Caki2 (cell line): ENCODE data around the gene KIF3B. TPM values are rescaled to one million over a fixed set of nuclear protein-coding genes. Genes with fewer than 3 reads are reported as not detected.
"Not testable (repeated sequence)": the region's sequence is repeated elsewhere in the genome, so short reads cannot be mapped to it uniquely, and the experiment has no call there.

Experiments used
- DNase-seq: peaks from one replicate; pipeline ENCODE4 v3.0.0-alpha.2; 2015; ENCODE audit warnings: low read depth
- in situ Hi-C: cut with HindIII; loops from 2 replicates; pipeline ENCODE4 v1.10.0; 2016; ENCODE audit warnings: low sequenced_read_pairs, low pct_unique_long_range_greater_than_20kb, mixed read lengths
- total RNA-seq: library from RNA; depleted of rRNA; stranded (reverse); fragments of >200 nt; shearing (Covaris generic); gene quantifications from 2 replicates; pipeline ENCODE4 v1.2.3, GENCODE V29; 2014; ENCODE audit warnings: low replicate concordance

KIF3B gene
- total RNA-seq, 1 experiment from 2014 or later = 19.3 TPM

DNA sequence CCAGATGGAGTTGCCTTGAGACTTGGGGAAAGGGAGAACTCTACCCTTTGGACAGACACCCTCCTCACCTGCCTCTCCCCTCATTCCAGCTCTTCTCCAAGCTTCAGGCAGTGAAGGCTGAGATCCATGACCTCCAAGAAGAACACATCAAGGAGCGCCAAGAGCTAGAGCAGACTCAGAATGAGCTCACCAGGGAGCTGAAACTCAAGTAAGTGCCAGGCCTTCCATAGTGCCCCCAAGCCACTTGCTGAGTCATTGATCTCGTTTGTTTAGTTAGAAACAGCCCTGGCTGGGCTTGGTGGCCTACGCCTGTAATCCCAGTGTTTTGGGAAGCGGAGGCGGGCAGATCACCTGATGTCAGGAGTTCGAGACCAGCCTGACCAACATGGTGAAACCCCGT, 39.2 kb downstream of the KIF3B start:
- in situ Hi-C loops = no loop called here
- peak; percentile 15 for DNase-seq

DNA sequence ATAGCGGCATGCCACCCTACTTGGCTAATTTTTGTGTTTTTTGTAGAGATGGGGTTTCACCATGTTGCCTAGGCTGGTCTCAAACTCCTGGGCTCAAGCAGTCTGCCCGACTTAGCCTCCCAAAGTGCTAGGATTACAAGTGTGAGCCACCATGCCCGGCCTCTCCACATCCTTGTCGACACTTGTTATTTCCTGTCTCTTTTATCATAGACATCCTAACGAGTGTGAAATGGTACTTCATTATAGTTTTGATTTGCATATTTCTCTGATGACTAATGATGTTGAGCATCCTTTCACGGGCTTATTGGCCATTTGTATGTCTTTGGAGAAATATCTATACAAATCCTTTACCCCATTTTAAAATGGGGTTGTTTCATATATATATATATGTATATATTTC, 41.6 kb downstream of the KIF3B start:
- no peak for DNase-seq
- in situ Hi-C loops = no loop called here

DNA sequence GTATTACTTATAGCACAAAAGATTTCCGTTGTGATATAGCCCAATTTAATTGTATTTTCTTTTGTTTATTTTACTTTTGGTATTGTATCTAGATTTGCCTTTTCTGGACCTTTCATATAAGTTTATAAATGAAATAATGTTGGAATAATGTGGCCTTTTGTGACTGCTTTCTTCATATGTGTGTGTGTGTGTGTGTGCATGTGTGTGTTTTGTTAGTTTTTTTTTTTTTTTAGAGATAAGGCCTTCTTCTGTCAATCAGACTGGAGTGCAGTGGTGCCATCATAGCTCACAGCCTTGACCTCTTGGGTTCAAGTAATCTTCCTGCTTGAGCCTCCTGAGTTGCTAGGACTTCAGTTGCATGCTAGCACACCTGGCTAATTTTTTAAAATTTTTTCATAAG, 42.9 kb downstream of the KIF3B start:
- no peak for DNase-seq
- in situ Hi-C loops = no loop called here

DNA sequence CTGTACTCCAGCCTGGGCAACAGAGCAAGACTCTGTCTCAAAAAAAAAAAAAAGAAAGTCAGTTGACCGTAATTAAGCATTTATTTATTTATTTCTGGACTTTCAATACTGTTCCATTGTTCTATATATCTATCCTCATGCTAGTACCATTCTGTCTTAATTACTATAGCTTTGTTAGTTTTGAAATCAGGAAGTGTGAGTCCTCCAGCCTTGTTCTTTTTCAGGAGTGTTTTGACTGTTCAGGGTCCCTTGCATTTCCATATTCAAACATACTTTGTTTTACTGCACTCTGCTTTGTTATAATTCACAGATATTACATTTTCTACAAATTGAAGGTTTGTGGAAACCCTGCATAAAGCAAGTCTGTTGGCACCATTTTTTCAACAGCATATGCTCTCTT, 43.9 kb downstream of the KIF3B start:
- in situ Hi-C loops = no loop called here
- no peak for DNase-seq

DNA sequence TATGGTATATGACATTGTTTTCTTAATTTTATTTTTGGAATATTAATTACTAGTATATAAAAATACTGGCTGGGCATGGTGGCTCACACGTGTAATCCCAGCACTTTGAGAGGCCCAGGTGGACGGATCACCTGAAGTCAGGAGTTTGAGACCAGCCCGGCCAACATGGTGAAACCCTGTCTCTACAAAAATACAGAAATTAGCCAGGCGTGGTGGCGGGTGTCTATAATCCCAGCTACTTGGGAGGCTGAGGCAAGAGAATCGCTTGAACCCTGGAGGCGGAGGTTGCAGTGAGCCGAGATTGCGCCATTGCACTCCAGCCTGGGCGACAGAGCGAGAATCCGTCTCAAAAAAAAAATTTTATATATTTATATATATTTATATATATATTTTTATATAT, 44.8 kb downstream of the KIF3B start:
- in situ Hi-C loops, DNase-seq: not testable (repeated sequence)

DNA sequence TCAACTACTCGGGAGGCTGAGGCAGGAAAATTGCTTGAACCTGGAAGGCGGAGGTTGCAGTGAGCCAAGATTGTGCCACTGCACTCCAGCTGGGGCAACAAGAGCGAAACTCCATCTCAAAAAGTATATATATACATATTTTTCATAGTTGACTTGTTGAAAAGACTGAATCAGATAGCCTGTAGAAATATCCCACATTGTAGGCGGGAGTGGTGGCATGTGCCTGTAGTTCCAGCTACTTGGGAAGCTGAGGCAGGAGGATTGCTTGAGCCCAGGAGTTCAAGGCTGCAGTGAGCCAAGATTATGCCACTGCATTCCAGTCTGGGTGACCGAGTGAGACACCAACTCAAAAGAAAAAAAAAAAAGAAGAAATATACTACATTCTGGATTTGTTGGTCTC, 46.3 kb downstream of the KIF3B start:
- DNase-seq, in situ Hi-C loops: not testable (repeated sequence)

DNA sequence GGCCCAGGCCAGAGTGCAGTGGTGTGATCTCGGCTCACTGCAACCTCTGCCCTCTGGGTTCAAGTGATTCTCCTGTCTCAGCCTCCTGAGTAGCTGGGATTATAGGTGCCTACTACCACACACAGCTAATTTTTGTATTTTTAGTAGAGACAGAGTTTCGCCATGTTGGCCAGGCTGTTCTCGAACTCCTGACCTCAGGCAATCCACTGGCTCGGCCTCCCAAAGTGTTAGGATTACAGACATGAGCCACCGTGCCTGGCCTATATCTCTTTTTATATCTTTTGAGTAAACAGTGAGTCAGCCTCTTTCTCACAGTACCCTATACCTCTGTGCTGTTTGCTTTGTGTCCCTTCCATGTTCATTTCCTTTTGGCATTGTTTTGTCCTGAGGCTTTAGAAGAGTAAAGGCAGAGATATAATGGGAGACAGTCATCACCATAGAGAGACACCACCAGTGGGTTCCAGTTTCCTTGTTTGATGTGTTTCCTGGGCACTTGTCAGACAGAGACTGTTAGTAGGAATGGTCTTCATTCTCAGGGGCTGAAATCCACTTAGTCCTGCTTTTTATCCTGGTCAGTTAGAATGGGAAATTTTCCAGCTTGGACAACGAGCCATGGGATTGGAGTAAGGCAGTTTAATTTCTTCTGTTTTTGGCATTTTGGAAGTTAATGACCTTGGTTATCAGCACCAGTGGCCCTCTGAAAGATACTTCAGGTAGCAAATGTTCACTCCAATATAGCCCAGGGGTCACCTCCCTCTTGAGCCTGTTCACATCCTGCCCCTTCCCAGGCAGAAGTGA, 48.5 kb downstream of the KIF3B start:
- in situ Hi-C loops = no loop called here
- peak; percentile 92 for DNase-seq

DNA sequence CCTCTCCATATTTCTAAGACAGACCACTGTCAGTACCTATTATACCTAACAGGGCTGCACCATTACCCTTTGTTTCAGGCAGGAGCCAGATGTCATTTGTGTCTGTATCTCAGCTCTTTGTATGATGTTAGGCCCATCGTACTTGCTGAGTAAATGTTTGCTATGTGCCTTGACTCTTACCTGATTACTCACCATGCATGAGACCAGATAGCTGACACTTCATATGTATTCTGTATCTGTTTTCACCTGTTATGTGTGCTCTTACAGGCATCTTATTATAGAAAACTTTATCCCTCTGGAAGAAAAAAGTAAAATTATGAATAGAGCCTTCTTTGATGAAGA, 49.0 kb downstream of the KIF3B start:
- in situ Hi-C loops = no loop called here
- peak; percentile 59 for DNase-seq

DNA sequence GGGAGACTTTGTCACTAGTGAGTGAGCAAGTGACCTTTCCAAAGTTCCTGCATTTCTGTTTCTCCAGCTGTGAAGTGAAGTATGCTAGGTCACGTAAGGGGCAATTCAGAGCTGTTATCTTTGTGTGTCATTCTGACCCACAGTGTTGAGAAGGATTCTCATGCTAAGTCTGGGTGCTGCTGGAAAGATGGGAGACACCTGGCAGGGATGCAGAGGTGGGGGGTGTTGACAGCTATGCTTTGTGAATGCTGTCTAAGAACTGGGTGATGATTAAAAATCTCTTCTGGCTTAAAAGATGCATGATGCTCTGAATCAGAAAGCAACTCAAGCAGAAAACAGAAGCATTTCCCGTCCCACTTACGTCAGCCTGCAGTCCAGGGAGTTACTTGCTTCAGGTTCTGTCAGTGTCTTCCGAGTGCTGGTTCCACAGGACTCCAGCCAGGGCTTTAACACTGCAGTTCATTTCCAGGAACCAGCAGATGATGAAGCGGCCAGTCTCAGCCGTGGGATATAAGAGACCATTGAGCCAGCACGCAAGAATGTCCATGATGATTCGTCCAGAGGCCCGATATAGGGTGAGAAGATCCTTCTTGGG, 49.7 kb downstream of the KIF3B start:
- DNase-seq = peak; percentile 88
- in situ Hi-C loops = no loop called here

DNA sequence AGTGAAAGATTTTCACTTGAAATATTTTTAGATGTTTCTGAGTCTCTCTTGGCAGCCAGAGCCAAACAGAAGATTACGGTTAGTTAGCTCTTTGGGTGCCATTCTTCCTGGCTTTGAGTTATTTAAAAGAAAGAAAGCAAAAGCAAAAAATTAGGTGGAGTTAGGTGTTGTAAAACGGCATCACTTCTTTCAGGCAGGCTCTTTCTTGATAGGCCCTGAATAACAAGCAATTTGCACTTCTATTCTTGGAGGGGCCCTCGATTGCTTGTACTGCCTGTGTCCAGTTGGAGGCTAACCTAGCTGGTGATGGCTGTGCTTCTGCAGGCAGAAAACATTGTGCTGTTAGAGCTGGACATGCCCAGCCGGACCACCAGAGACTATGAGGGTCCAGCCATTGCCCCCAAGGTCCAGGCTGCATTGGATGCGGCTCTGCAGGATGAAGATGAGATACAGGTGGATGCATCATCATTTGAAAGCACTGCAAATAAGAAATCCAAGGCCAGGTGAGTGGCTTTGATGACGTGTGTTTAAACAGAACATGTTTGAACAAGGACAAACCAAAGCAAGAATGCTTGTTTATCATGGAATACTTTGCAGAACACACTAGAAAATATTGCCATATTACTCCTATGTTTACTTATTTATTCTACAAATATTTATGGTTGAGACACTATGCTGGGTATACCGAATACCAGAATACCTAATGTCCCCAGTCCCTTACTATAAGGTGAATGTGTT, 52.5 kb downstream of the KIF3B start:
- in situ Hi-C loops = no loop called here
- DNase-seq = no peak

DNA sequence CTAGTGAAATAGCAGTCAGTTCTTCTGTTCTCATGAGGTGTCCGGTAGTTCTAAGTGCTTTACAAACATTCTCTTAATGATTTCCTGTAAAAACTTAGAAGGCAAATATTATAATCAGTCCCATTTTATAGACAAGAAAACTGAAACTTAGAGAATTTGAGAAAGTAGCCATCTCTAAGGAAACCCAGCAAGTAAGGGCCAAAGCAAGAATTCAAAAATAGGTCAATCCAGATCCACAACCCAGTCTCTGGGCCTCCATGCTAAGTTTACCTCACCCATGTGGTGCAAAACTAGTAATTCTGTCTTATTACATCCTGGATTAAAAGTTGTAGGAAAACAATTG, 53.1 kb downstream of the KIF3B start:
- in situ Hi-C loops = no loop called here
- DNase-seq = no peak

DNA sequence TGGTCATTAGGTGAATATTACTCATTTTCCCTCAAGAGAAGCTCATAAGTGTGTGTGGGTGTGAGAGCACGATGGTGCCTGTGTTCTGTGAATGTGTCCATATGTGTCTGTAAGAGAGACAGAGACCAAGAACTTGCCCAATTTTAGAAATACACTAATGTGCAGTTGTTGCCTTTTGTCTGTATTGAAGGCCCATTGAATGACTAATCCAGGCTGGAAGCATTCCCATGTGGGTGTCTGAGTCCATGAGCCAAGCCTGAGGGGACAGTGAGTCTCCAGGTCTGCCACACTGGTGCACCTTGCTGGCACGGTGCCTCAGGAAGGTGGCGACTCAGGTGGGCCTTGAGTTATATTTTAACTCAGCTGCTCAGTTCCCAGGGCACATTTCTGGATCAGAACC, 55.2 kb downstream of the KIF3B start:
- in situ Hi-C loops = no loop called here
- DNase-seq = peak; percentile 18

DNA sequence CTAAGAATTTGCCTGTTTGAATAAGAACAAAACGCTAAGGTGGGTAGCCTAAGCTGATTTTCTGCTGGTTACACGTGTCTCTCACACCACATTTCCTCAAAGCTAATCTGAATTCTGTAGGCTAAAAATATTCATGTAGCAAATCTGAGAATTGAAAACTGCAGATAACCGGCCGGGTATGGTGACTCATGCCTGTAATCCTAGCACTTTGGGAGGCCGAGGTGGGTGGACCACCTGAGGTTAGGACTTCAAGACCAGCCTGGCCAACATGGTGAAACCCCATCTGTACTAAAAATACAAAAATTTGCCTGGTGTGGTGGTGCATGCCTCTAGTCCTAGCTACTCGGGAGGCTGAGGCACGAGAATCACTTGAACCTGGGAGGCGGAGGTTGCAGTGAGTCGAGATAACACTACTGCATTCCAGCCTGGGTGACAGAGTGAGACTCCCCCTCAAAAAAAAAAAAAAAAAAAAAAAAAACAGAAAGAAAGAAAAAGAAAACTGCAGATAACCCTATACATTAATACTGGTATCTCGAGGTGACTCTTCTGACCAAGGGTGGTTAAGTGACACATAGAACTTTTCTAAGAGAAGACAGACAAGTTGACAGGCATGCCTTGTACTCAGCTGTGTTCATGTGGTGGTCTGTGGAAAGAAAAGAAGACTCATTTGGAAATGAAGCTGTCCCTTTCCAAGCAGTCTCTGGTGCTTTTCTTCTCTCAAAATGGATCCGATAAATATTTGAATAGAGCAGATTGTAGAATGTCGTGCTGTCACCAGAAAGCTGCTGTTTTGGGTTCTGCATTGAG, 55.9 kb downstream of the KIF3B start:
- no peak for DNase-seq
- in situ Hi-C loops = no loop called here

DNA sequence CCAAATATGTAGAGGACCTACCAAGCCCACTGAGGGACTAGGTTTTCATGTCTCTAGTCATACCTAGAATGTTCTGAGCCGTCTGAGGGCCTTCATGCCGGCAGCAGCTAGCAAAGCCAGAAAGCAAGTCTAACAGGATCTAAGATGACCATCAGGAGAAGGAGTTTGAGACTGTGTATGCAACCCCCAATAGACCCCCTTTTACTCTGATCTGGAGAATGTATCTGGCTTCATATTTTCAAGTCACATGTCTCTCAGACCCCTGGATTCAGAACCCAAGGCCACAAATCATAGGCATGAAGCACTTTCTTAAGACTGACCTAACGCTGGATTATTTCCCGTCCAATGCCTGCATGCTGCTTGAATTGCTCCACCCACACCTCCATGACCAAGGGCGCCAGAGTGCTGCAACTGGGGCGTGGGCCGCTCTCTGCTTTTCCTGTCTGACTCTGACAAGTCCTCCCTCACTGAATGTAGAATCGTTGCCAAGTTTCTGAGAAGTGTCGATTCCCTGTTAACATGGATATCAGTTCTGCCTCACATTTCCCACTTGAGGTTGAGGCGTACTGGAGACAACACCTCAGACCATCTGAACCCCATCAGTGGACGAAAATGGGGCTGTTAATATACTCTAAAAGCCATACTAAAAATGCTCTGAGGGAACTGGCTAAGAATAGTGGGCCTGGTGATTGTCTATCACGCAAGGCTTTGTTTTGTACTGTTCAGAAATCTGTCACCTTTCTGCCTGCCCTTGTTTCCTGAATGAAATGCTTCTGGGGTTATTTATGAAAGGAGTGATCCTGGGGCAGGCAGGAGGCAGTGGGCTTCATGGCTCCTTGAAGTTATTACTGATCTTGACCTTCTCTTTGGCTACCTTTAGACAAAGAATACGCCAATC, 56.8 kb downstream of the KIF3B start:
- DNase-seq = no peak
- in situ Hi-C loops = no loop called here

DNA sequence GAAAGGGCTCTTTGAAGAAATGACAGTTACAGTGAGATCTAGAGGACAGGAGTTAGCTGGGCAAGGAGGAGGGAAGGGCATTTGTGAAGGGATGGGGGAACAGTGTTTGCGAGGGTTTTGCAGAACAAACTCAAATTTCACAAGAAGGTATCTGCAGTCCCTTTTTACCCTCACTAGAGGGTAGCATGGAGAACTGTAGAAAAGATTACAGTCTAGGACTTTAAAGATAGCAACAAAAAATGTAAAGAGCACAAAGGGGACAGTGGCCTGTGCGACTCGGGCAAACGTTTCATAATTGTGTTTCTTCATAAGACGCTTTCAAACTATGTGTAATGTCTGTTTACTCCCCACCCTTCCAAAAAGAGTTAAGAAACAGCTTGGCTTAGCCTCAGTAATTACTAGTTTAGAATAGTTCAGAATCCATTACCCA, 59.5 kb downstream of the KIF3B start:
- DNase-seq = no peak
- in situ Hi-C loops = no loop called here

DNA sequence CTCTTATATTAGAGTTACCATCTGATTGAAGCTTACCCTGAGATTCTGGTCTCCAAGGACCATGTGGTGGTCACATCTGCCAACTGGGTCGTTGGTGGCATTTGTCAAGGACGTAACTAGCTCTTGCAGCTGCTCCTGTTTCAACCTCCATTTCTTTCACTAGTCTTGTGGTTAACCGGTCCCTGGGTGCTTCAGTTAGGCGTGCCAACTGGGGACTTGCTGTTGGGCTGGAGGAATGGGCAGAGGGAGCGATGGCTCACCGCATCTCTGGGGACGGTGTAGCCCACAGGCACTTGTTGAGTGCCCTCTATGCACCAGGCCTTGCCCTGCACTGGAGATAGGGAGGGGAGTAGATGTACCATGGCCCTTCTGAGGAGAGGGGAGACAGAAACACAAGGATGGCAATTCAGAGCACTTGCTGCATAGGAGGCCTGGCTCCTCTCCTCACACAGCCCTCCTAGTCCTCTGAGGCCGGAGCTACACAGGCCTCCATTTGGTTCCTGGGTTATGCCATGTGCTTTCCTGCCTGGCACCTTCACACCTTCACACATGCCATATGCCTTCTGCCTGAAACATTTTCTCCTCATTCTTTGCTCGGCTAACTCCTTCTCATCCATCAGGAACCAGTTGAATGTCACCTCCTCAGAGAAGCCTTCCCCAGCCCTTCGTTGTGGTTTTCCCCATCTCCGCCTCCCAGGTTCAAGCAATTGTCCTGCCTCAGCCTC, 60.6 kb downstream of the KIF3B start:
- DNase-seq = no peak

DNA sequence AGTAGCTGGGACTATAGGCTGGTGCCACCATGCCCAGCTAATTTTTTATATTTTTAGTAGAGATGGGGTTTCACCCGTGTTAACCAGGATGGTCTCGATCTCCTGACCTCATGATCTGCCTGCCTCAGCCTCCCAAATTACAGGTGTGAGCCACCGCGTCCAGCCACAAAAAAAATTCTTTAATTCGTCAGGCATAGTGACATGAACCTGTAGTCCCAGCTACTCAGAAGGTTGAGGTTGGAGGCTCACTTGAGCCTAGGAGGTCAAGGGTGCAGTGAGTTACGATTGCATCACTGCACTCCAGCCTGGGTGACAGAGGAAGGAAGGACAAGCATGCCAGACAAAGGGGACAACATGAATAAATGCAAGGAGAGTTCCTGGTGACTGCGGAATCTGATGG, 61.2 kb downstream of the KIF3B start:
- DNase-seq = no peak
- in situ Hi-C loops = no loop called here

More for the DNA sequence above, 60.6 kb downstream of the KIF3B start:
- in situ Hi-C loops = no loop called here
